Caco-2 (cell line): ENCODE measurements around the gene HAPLN3. TPM values are rescaled to one million over a fixed set of nuclear protein-coding genes. Genes with fewer than 3 reads are reported as not detected.

Experiments used
- BruUV-seq: library from RNA; stranded (reverse); fragments of 400-500 nt; replicated peaks from 2 replicates; lab custom pipeline; 2021; lab: Mats Ljungman, UMichigan
- CTCF ChIA-PET: fragments of 300-600 bp; sonication (Branson Sonifier 250); formaldehyde crosslinking; loops from one replicate; lab custom pipeline; 2022; ENCODE audit warnings: antibody characterized with exemption; lab: Charles Lee
- POLR2A ChIA-PET: fragments of 300-600 bp; sonication (Branson Sonifier 250); formaldehyde crosslinking; loops from one replicate; lab custom pipeline; 2022; ENCODE audit warnings: antibody characterized with exemption; lab: Charles Lee
- DNase-seq, 2 experiments: peaks; one replicate each; pipeline versions ENCODE4 v3.0.0 to v3.0.0-alpha.2; 2020 to 2022
- H3K27me3 ChIP-seq: replicated peaks from 2 replicates; pipeline ENCODE4 v1.6.0; 2011; ENCODE audit warnings: low read length; ENCODE audit not compliant: control insufficient read depth, insufficient read depth
- H3K36me3 ChIP-seq: 2 replicates; pipeline ENCODE4 v1.5.1; 2011; ENCODE audit warnings: low read length; ENCODE audit not compliant: control insufficient read depth, insufficient read depth
- H3K4me1 ChIP-seq: fragments of 250-450 bp; sonication (Bioruptor Pico); 2 replicates; pipeline ENCODE4 v1.5.1; 2020; ENCODE audit warnings: mild to moderate bottlenecking
- H3K4me3 ChIP-seq: 2 replicates; pipeline ENCODE4 v1.5.1; 2011; ENCODE audit warnings: low read depth, mild to moderate bottlenecking, control low read depth, low read length
- H3K9me3 ChIP-seq: fragments of 250-450 bp; sonication (Bioruptor Pico); 2 replicates; pipeline ENCODE4 v1.5.1; 2020; ENCODE audit warnings: mild to moderate bottlenecking, moderate library complexity
- H3K27ac Mint-ChIP-seq: one replicate; pipeline ENCODE4 v1.8.0; 2022; ENCODE audit warnings: mixed read lengths; ENCODE audit not compliant: unreplicated experiment
- H3K27me3 Mint-ChIP-seq: one replicate; pipeline ENCODE4 v1.8.0; 2022; ENCODE audit warnings: mixed read lengths; ENCODE audit not compliant: insufficient read depth, unreplicated experiment
- H3K36me3 Mint-ChIP-seq: one replicate; pipeline ENCODE4 v1.8.0; 2022; ENCODE audit warnings: mild to moderate bottlenecking, mixed read lengths; ENCODE audit not compliant: insufficient read depth, unreplicated experiment
- H3K4me1 Mint-ChIP-seq: one replicate; pipeline ENCODE4 v1.8.0; 2022; ENCODE audit warnings: low read depth, mixed read lengths; ENCODE audit not compliant: unreplicated experiment
- H3K4me3 Mint-ChIP-seq: one replicate; pipeline ENCODE4 v1.8.0; 2022; ENCODE audit warnings: mild to moderate bottlenecking, moderate library complexity, mixed read lengths; ENCODE audit not compliant: unreplicated experiment
- H3K9me3 Mint-ChIP-seq: one replicate; pipeline ENCODE4 v1.8.0; 2022; ENCODE audit warnings: mixed read lengths; ENCODE audit not compliant: unreplicated experiment
- intact Hi-C: fragments of 100-400 bp; cut with micrococcal nuclease; formaldehyde crosslinking; loops from one replicate; pipeline ENCODE4 v1.10.0; 2022; ENCODE audit not compliant: unreplicated experiment
- total RNA-seq: library from RNA; stranded (reverse); gene quantifications from 2 replicates; pipeline ENCODE4 v1.2.3, GENCODE V29; 2022
- TF ChIP-seq, protein P1 (sequence below), 2 experiments: fragments of 200-600 bp in 1 of 2; IDR thresholded peaks; 1 replicate in 1 of 2; 2 replicates in 1 of 2; pipeline versions ENCODE4 v1.5.1 to v1.8.0; 2011 to 2022; ENCODE audit warnings: antibody characterized with exemption in 1 of 2, control low read depth in 1 of 2, inconsistent platforms in 1 of 2, low read depth in 1 of 2, low read length in 1 of 2, mild to moderate bottlenecking in 1 of 2, moderate library complexity in 1 of 2; ENCODE audit not compliant: insufficient read depth in 1 of 2, severe bottlenecking in 1 of 2, unreplicated experiment in 1 of 2

The HAPLN3 gene
- total RNA-seq, 1 experiment from 2014 or later: 16.7 TPM

DNA sequence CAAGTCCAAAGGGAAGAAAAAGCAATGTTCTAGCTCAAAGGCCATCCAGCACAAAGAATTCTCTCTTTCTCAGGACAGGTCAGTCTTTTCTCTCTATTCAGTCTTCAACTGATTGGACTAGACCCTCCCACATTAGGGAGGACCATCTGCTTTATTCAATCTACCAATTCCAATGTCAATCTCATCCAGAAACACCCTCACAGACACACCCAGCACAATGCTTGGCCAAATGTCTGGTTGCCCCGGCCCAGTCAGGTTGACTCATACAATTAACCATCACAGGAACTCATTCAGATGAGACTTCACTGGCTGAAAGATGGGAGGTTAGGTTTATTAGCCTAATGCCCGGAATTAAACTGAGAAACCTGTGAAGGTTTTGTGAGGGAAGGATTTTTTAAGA is 59.7 kb downstream of the HAPLN3 start:
- Mint-ChIP-seq H3K27ac (no peak overlapping the region), H3K27me3 (no peaks in the 10 kb centered on the region), H3K36me3 (no peaks in the 10 kb centered on the region), H3K4me3 (no peak overlapping the region), H3K9me3 (no peaks in the 10 kb centered on the region), H3K4me1 (no peaks in the 10 kb centered on the region)
- no peak for DNase-seq
- intact Hi-C loops: no loop called here
- H3K4me1 ChIP-seq: no peaks in the 10 kb centered on the region
- H3K9me3 ChIP-seq: no peaks in the 10 kb centered on the region
- H3K27me3 ChIP-seq: no peaks in the 10 kb centered on the region
- POLR2A ChIA-PET: no interaction called here
- CTCF ChIA-PET: interaction anchor here (0.6 to 2.0 kb wide), 2 partner anchors 39 to 179 kb away, joined by 3 to 9 read pairs; no protein-coding TSS in a partner anchor
- BruUV-seq: no TSS peak
- H3K4me3 ChIP-seq: no peak overlapping the region
- H3K36me3 ChIP-seq: no peaks in the 10 kb centered on the region
- TF ChIP-seq, protein P1, sequence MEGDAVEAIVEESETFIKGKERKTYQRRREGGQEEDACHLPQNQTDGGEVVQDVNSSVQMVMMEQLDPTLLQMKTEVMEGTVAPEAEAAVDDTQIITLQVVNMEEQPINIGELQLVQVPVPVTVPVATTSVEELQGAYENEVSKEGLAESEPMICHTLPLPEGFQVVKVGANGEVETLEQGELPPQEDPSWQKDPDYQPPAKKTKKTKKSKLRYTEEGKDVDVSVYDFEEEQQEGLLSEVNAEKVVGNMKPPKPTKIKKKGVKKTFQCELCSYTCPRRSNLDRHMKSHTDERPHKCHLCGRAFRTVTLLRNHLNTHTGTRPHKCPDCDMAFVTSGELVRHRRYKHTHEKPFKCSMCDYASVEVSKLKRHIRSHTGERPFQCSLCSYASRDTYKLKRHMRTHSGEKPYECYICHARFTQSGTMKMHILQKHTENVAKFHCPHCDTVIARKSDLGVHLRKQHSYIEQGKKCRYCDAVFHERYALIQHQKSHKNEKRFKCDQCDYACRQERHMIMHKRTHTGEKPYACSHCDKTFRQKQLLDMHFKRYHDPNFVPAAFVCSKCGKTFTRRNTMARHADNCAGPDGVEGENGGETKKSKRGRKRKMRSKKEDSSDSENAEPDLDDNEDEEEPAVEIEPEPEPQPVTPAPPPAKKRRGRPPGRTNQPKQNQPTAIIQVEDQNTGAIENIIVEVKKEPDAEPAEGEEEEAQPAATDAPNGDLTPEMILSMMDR (IDR thresholded peaks at IDR 0.05; ENCODE audit: insufficient read depth in 1 of 2, low read depth in 1 of 2, low read length in 1 of 2, severe bottlenecking in 1 of 2, unreplicated experiment in 1 of 2): no peak

DNA sequence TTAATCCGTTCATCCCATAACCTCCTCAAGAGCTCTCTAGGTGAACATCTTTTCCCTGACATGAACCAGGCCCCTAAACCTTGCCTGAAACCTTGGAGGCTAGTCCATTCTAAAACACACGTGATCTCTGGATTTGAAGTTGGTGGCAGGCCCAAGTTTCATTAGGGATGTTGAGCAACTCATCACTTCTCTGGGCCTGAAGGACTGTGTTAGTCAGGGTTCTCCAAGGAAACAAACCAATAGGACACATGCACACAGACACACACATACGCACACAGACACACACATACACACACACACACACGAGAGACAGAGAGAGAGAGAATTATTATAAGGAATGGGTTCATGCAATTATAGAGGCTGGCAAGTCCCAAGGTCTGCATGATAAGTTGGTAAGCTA is 60.2 kb downstream of the HAPLN3 start:
- H3K27ac Mint-ChIP-seq: no peak overlapping the region
- no peak for DNase-seq
- H3K36me3 Mint-ChIP-seq: no peaks in the 10 kb centered on the region
- no peaks in the 10 kb centered on the region for H3K27me3 ChIP-seq
- no peaks in the 10 kb centered on the region for H3K9me3 ChIP-seq
- no peaks in the 10 kb centered on the region for H3K36me3 ChIP-seq
- no peak overlapping the region for H3K4me3 ChIP-seq
- TF ChIP-seq, protein P1 (IDR thresholded peaks at IDR 0.05; ENCODE audit: insufficient read depth in 1 of 2, low read depth in 1 of 2, low read length in 1 of 2, severe bottlenecking in 1 of 2, unreplicated experiment in 1 of 2): no peak
- ChIA-PET CTCF (interaction anchor here (0.6 to 2.0 kb wide), 2 partner anchors 39 to 178 kb away, joined by 3 to 9 read pairs; no protein-coding TSS in a partner anchor), POLR2A (no interaction called here)
- no peaks in the 10 kb centered on the region for H3K4me1 ChIP-seq
- no peaks in the 10 kb centered on the region for H3K27me3 Mint-ChIP-seq
- intact Hi-C loops: no loop called here
- H3K4me3 Mint-ChIP-seq: no peak overlapping the region
- H3K9me3 Mint-ChIP-seq: no peaks in the 10 kb centered on the region
- BruUV-seq: no TSS peak
- H3K4me1 Mint-ChIP-seq: no peaks in the 10 kb centered on the region

DNA sequence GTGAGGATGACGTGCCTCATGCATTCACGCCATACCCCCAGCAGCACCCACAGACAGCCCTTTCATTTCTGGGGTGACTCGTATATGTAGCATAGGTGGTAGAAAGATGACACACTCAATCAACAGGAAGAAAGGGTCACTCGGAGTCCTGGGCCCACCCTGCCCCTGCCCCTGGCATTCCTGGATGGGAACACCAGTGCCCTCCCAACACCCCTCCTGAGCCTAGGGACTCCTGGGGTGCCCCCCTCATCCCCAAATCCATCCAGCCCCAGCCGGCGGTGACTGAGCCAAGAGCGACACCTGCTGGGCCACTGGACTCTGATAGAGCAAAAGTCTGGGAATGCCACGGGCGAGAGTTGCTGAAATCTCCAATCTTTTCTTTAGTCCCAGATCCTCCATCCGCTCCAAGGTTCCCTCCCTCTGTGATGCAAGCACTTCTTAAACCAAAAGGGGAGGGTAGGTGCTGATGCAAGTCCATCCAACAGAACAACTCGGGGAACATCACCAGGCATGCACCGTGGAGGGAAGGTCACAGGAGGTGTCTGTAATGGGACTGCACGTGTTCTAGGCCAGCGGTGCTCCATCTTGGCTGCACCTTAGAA is 61.0 kb downstream of the HAPLN3 start:
- H3K27me3 ChIP-seq: no peaks in the 10 kb centered on the region
- POLR2A ChIA-PET: no interaction called here
- TF ChIP-seq, protein P1 (IDR thresholded peaks at IDR 0.05; ENCODE audit: insufficient read depth in 1 of 2, low read depth in 1 of 2, low read length in 1 of 2, severe bottlenecking in 1 of 2, unreplicated experiment in 1 of 2): peak; percentile 17 to 40
- Mint-ChIP-seq H3K36me3 (no peaks in the 10 kb centered on the region), H3K4me3 (no peak overlapping the region), H3K4me1 (no peaks in the 10 kb centered on the region), H3K9me3 (no peaks in the 10 kb centered on the region), H3K27ac (no peak overlapping the region), H3K27me3 (no peaks in the 10 kb centered on the region)
- H3K4me1 ChIP-seq: no peaks in the 10 kb centered on the region
- no peaks in the 10 kb centered on the region for H3K9me3 ChIP-seq
- H3K4me3 ChIP-seq: no peak overlapping the region
- CTCF ChIA-PET: interaction anchor here (0.6 to 2.0 kb wide), 4 partner anchors 59 to 177 kb away, joined by 3 to 9 read pairs (median 4); no protein-coding TSS in a partner anchor
- peak in 1 of 2 experiments; percentile 18 for DNase-seq
- no peaks in the 10 kb centered on the region for H3K36me3 ChIP-seq
- no TSS peak for BruUV-seq
- intact Hi-C loops: loop anchor here (1.0 kb wide), 1 partner anchor 177 kb away; no protein-coding TSS in a partner anchor
